PC-3 (cell line): ENCODE results near the gene PROCA1.

Experiments used
- CTCF ChIP-seq: fragments of 300-600 bp; sonication (generic); conservative IDR thresholded peaks from 2 replicates; pipeline ENCODE4 v1.5.1; 2017; ENCODE audit warnings: antibody characterized with exemption, low read depth, mild to moderate bottlenecking, low read length
- EZH2 ChIP-seq: fragments of 300-600 bp; sonication (generic); IDR thresholded peaks from one replicate; pipeline ENCODE4 v1.6.1; 2017; ENCODE audit warnings: antibody characterized with exemption, mild to moderate bottlenecking, low read length; ENCODE audit not compliant: unreplicated experiment

GRCh38 chr17:28733346-28733745 lies 21.7 kb upstream of the PROCA1 start:
- no peak for TF ChIP-seq EZH2
- TF ChIP-seq CTCF = no peak
